ENCODE data around the gene BTD.

GRCh38 chr3:15635121-15635661 lies 33.6 kb downstream of the BTD start:
- TF ChIP-seq CTCF (IDR thresholded peaks at IDR 0.05; ENCODE audit: insufficient read depth, low read depth, low read length) (no peak), EZH2 (IDR thresholded peaks at IDR 0.05; ENCODE audit: insufficient read depth, low read length) (no peak)

Data from astrocyte (in vitro differentiated cells and primary cell).